ENCODE results near the gene PHLDA2. TPM values are rescaled to one million over a fixed set of nuclear protein-coding genes. Genes with fewer than 3 reads are reported as not detected.

The PHLDA2 gene
- polyA plus RNA-seq, 2 of the 4 experiments (the other 2 are of a cell fraction) = 7.0 to 49.6 TPM

- H3K4me1 ChIP-seq = peaks cover 21% of the 10 kb centered on the region
- H3K4me3 ChIP-seq = no peak overlapping the region
- no peak for FAIRE-seq
- H3K9me3 ChIP-seq = no peaks in the 10 kb centered on the region
- no peak for TF ChIP-seq TFCP2L1 (CRISPR knock-in tag; IDR thresholded peaks at IDR 0.05)
- TF ChIP-seq KDM1A (IDR thresholded peaks at IDR 0.05; ENCODE audit: low read depth) = no peak
- TF ChIP-seq RCOR1 (IDR thresholded peaks at IDR 0.05; ENCODE audit: low read depth, low read length) = no peak
- TF ChIP-seq HMGXB4 (CRISPR knock-in tag; IDR thresholded peaks at IDR 0.05; ENCODE audit: borderline replicate concordance) = no peak
- TF ChIP-seq, protein P1, sequence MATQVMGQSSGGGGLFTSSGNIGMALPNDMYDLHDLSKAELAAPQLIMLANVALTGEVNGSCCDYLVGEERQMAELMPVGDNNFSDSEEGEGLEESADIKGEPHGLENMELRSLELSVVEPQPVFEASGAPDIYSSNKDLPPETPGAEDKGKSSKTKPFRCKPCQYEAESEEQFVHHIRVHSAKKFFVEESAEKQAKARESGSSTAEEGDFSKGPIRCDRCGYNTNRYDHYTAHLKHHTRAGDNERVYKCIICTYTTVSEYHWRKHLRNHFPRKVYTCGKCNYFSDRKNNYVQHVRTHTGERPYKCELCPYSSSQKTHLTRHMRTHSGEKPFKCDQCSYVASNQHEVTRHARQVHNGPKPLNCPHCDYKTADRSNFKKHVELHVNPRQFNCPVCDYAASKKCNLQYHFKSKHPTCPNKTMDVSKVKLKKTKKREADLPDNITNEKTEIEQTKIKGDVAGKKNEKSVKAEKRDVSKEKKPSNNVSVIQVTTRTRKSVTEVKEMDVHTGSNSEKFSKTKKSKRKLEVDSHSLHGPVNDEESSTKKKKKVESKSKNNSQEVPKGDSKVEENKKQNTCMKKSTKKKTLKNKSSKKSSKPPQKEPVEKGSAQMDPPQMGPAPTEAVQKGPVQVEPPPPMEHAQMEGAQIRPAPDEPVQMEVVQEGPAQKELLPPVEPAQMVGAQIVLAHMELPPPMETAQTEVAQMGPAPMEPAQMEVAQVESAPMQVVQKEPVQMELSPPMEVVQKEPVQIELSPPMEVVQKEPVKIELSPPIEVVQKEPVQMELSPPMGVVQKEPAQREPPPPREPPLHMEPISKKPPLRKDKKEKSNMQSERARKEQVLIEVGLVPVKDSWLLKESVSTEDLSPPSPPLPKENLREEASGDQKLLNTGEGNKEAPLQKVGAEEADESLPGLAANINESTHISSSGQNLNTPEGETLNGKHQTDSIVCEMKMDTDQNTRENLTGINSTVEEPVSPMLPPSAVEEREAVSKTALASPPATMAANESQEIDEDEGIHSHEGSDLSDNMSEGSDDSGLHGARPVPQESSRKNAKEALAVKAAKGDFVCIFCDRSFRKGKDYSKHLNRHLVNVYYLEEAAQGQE (IDR thresholded peaks at IDR 0.05) = no peak
- TF ChIP-seq, protein P2, sequence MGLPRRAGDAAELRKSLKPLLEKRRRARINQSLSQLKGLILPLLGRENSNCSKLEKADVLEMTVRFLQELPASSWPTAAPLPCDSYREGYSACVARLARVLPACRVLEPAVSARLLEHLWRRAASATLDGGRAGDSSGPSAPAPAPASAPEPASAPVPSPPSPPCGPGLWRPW (IDR thresholded peaks at IDR 0.05) = no peak
- TF ChIP-seq, protein P3, sequence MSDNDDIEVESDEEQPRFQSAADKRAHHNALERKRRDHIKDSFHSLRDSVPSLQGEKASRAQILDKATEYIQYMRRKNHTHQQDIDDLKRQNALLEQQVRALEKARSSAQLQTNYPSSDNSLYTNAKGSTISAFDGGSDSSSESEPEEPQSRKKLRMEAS (IDR thresholded peaks at IDR 0.05) = no peak
- TF ChIP-seq SMC3 (IDR thresholded peaks at IDR 0.05) = no peak
- no peak for TF ChIP-seq NPAS2 (CRISPR knock-in tag; IDR thresholded peaks at IDR 0.05; ENCODE audit: borderline replicate concordance)
- TF ChIP-seq HOXB13 (CRISPR knock-in tag; IDR thresholded peaks at IDR 0.05; ENCODE audit: low read depth) = no peak
- no peak for TF ChIP-seq HOXA7 (CRISPR knock-in tag; IDR thresholded peaks at IDR 0.05)
- TF ChIP-seq POLR2A (IDR thresholded peaks at IDR 0.05; ENCODE audit: low read length) = no peak
- TF ChIP-seq NR3C1 (IDR thresholded peaks at IDR 0.05) = no peak
- no peak for TF ChIP-seq ZFP36 (IDR thresholded peaks at IDR 0.05; ENCODE audit: borderline replicate concordance, partially characterized antibody)
- TF ChIP-seq MYC (IDR thresholded peaks at IDR 0.05; ENCODE audit: borderline replicate concordance, low read length) = no peak
- TF ChIP-seq FOSB (CRISPR knock-in tag; IDR thresholded peaks at IDR 0.05) = no peak
- no peak for TF ChIP-seq HOXB5 (CRISPR knock-in tag; IDR thresholded peaks at IDR 0.05)
- TF ChIP-seq HEYL (CRISPR knock-in tag; IDR thresholded peaks at IDR 0.05) = no peak
- no peak for TF ChIP-seq FOXS1 (CRISPR knock-in tag; IDR thresholded peaks at IDR 0.05)
- no peak for TF ChIP-seq CBX2 (IDR thresholded peaks at IDR 0.05; ENCODE audit: borderline replicate concordance, low read depth)
- ChIA-PET POLR2A (no interaction called here), CTCF (interaction anchor here (0.6 to 21.2 kb wide), 28 partner anchors 9 to 695 kb away, joined by 3 to 1059 read pairs (median 5); partner anchors contain the start of gene PHLDA2)
- WGBS (ENCODE audit: missing lambda C conversion rate) = 69% methylated on average over 10 of the region's 16 CpGs
- no peak overlapping the region for H3K4me2 ChIP-seq
- DNase-seq (ENCODE audit: low read depth in 1 of 2, low spot score in 1 of 2) = no peak
- ATAC-seq = no peak
- no peak overlapping the region for H3K27ac ChIP-seq
These were observed 39.6 kb downstream of the PHLDA2 start for GRCh38 chr11:2889362-2890273.

Measured in A549 (cell line).